ENCODE data around the gene SH3TC2.

Gene SH3TC2

GRCh38 chr5:148996270-148996669 lies 66.6 kb downstream of the SH3TC2 start:
- FAIRE-seq: no peak

- FAIRE-seq: no peak
Observed at GRCh38 chr5:148995791-148996190, 67.1 kb downstream of the SH3TC2 start.

GRCh38 chr5:148993283-148993936 lies 69.5 kb downstream of the SH3TC2 start:
- no peak for FAIRE-seq

GRCh38 chr5:148992265-148992664 lies 70.6 kb downstream of the SH3TC2 start:
- no peak for FAIRE-seq

GRCh38 chr5:148991566-148991965 lies 71.3 kb downstream of the SH3TC2 start:
- no peak for FAIRE-seq

- FAIRE-seq: no peak
Observed at GRCh38 chr5:148990817-148991216, 72.0 kb downstream of the SH3TC2 start.

- FAIRE-seq: no peak
Observed at GRCh38 chr5:148989567-148989966, 73.3 kb downstream of the SH3TC2 start.

- FAIRE-seq: no peak
Observed at GRCh38 chr5:148988328-148988727, 74.5 kb downstream of the SH3TC2 start.

- FAIRE-seq: no peak
Observed at GRCh38 chr5:148986636-148987035, 76.2 kb downstream of the SH3TC2 start.

GRCh38 chr5:148984345-148984744 lies 78.5 kb downstream of the SH3TC2 start:
- no peak for FAIRE-seq

- FAIRE-seq: no peak
Observed at GRCh38 chr5:148981353-148981752, 81.5 kb downstream of the SH3TC2 start.

- FAIRE-seq: no peak
Observed at GRCh38 chr5:148980731-148981130, 82.1 kb downstream of the SH3TC2 start.

- no peak for FAIRE-seq
Observed at GRCh38 chr5:148979083-148979723, 83.7 kb downstream of the SH3TC2 start.

GRCh38 chr5:148978370-148979082 lies 84.3 kb downstream of the SH3TC2 start:
- FAIRE-seq: no peak

- no peak for FAIRE-seq
Observed at GRCh38 chr5:148976569-148977381, 86.1 kb downstream of the SH3TC2 start.

- FAIRE-seq: no peak
Observed at GRCh38 chr5:148974642-148975327, 88.1 kb downstream of the SH3TC2 start.

GRCh38 chr5:148973455-148973854 lies 89.4 kb downstream of the SH3TC2 start:
- no peak for FAIRE-seq

- FAIRE-seq: no peak
Observed at GRCh38 chr5:148972974-148973374, 89.9 kb downstream of the SH3TC2 start.

- FAIRE-seq: no peak
Observed at GRCh38 chr5:148972396-148972795, 90.5 kb downstream of the SH3TC2 start.

GRCh38 chr5:148970876-148971275 lies 92.0 kb downstream of the SH3TC2 start:
- FAIRE-seq: no peak

GRCh38 chr5:148970228-148970627 lies 92.6 kb downstream of the SH3TC2 start:
- no peak for FAIRE-seq

GRCh38 chr5:148969291-148969690 lies 93.6 kb downstream of the SH3TC2 start:
- FAIRE-seq: no peak

- FAIRE-seq: no peak
Observed at GRCh38 chr5:148968311-148968710, 94.6 kb downstream of the SH3TC2 start.
